Measurements from ENCODE around the gene FER1L5.

Gene FER1L5

DNA sequence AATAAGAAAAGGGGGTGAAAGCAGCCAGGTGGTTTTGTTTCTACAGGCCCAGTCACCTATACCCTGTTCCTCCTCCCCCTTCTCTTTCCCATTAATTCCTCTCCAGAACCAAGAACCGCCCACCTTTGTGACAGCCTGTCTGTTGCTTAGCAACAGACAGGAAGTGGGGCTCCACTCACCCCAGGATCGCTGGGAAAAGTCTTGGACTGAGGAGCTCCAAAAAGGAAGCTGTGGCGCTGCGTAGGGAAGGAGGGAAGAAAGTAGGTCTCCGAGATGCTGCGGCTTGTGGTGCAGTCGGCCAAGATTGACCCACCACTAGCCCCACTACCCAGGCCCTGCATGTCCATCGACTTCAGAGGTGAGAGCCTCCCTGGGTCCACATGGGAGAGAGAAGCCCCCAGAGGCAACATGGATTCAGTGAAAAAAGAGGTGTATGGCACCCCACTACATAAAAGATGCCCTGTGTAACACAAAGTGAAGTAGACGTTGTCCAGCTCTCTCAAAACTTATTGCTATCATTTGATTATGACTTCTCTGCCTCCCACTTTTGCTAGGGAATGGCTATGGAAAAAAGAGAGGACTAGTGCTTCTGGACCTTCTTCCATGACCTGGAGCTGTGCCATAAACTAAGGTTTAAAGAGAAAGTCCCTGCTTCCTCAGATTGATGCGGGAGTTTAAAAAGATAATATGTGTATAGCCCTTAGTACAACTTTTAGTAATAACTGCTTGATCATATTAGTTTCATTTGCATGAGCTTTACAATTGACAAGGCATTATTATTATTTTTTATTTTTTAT is at the start of gene FER1L5:
Gene FER1L5 (plus strand): TSS at position 201 of the 797 bp plus-strand sequence. CDS start 73 bp downstream, at position 274.
- no peak for DNase-seq (ENCODE audit: extremely low read depth in 1 of 2, low read depth in 1 of 2)

GRCh38 chr2:96594282-96594681 is 48.3 kb upstream of the FER1L5 start:
- no peak for DNase-seq (ENCODE audit: extremely low read depth in 1 of 2, low read depth in 1 of 2)

- no peak for DNase-seq (ENCODE audit: extremely low read depth in 1 of 2, low read depth in 1 of 2)
Measured at GRCh38 chr2:96594691-96595152, 47.8 kb upstream of the FER1L5 start.

GRCh38 chr2:96596596-96596995 is 46.0 kb upstream of the FER1L5 start:
- DNase-seq (ENCODE audit: extremely low read depth in 1 of 2, low read depth in 1 of 2), result no peak

DNA sequence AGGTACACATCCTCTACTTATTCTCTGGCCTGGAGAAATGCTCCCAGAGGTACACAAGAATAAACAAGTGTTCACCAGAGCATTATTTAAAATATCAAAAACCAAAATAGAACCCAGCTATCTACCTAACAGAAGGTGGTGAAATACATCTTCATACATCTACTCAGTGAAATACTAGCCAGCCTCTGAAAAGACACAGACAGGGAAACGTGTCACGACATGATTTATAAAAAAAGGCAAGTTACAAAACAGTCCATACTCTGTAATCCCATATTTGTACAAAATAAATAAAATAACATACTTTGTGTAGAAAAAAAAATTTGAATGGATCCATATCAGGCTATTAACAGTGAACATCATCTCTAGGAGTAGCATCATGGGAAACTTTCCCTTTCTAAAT is 42.6 kb upstream of the FER1L5 start:
- no peak for DNase-seq (ENCODE audit: extremely low read depth in 1 of 2, low read depth in 1 of 2)

DNA sequence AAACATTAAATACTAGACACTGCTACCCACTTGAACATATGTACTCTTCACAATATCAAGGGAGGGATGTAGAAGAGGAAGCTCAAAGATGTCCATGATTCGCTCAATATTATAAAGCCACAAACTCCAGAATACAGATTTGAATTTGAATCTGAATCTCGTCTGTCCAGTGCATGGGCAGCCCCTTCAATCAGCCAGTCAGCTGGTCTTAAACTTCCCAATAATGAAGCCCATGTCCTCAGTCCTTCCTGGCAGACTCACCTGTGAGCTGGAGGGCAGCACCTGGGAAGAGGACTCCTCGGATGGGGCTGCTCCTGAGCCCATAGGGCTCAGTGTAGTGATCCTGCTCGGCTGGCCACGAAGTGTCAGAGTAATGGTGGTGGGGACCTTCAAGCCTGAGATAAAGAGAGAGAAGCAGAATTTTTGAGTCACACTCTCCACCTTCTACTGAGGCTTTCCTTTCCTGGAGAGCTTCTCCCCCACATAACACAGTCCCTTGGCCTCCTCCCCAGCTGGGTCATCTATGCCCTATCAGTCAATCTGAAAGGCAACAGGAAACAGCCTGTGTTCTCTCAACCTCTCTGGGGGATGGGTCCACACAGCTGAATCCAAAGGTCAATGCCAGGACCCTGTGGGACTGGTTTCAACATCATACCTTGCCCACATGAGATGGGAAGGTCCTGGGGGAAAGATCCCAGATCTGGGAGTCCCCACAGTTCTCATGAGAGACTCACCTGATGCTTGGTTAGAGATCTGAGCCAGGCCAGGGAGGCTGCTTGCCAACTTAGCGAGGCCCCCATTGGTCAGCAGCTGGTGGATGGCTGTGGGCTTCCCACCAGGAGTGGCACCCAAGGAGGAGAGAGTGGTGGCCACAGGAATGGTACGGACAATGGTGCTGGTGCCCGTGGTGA is 40.9 kb upstream of the FER1L5 start:
- DNase-seq (ENCODE audit: extremely low read depth in 1 of 2, low read depth in 1 of 2), result no peak

DNA sequence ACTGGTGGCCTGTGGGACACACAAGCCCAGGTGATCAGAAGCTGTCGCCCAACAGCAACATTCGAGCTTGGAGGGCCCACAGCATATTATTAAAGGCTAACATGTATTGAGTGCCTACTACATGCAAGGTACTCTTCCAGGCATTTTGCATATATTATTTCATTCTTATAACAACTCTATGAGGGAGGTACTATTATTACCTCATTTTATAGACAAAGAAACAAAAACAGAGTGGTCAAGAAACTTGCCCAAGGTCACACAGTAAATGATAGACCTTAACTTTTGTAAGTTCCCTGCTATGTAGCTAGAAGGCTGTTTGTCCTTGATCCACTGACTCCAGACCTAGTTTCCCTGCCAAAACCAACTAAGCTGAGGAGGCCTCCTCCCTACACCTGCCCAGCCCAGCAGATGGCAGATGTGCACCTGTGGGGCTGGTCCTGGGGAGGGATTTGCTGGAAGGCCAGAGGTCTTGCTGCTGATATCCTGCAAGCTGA is 40.2 kb upstream of the FER1L5 start:
- DNase-seq (ENCODE audit: extremely low read depth in 1 of 2, low read depth in 1 of 2), result no peak

DNA sequence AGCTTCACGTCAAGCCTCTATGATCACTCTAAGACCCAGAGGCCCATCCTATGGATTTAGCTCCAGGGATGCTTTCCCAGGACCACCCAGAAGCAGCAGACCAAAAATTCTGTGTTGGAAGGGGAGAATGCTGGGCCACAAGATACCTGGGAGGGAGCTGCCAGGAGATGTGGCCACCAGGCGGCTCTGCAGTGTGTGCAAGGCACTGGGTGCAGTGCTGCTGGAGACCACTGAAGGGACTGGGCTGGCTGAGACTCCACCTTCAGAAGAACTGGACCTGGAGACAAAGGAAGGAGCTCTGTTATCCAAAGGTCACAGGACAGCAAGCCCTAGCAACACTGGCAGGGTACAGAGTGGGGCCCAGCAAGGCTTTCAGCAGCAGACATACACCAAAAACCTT is 38.5 kb upstream of the FER1L5 start:
- DNase-seq (ENCODE audit: extremely low read depth in 1 of 2, low read depth in 1 of 2), result no peak

DNA sequence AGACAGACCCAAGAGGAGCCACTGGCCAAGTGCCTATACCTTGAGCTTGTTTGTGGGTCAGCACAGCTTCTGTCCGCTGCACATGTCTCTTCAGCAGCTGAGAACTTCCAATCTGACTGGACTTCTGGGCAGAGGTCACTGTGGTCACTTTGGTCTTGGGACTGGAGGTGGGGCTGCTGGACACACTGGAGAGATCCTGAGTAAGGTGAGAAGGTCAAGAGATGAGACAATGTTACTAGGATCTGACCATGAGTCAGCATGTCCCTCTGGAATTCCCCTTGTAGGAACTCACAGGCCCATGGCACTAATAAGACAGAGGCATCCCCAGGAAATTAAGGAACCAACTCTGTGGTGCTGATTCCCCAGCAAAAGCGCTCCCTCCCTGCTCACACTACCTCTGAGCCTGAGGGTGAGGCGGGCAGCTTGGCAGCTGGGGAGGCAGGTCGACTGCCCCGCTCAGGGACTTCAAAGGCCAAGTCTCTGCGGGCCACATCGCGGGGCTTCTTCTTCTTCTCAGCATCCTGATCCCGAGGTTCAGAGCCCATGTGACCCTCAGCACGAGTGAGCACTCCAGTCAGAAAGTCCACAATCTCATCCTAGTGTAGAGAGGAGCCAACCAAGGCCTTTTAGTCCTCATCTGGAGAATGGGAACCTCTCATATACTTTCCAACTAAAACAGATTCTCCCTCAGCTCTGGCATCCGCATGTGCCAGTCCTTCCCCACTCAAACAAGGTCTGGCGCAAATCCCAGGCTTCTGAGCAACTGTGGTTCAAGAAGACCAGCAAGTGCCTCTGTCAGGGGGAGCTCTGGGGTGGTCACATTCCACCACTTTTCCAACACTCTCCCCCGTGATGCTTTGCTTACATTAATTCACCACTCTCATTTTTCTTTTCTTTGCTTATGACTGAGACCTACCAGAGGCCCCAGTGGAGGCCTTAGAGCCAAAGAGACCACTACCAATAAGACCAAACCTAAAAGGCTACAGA is 33.8 kb upstream of the FER1L5 start:
- no peak for DNase-seq (ENCODE audit: extremely low read depth in 1 of 2, low read depth in 1 of 2)

- DNase-seq (ENCODE audit: extremely low read depth in 1 of 2, low read depth in 1 of 2), result no peak
Measured at GRCh38 chr2:96616128-96616527, 26.4 kb upstream of the FER1L5 start.

DNA sequence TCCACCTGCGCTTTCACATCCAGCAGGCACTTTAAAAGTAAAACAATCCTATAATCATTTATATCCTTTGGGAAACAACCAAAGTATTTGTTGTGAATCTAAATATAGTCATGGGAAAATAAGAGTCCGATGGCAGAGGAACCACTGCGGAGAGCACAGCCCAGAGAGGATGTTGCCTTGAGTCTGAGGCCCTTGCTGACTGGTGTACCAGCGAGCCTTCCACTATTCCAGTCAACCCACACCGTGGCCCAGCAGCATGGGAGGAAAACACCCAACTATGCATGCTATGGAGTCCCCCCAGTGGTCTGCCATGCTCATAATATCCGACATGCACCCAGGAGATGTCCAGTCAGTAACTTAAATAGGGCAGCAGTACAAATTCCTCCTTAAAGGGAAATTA is 26.0 kb upstream of the FER1L5 start:
- no peak for DNase-seq (ENCODE audit: extremely low read depth in 1 of 2, low read depth in 1 of 2)

DNA sequence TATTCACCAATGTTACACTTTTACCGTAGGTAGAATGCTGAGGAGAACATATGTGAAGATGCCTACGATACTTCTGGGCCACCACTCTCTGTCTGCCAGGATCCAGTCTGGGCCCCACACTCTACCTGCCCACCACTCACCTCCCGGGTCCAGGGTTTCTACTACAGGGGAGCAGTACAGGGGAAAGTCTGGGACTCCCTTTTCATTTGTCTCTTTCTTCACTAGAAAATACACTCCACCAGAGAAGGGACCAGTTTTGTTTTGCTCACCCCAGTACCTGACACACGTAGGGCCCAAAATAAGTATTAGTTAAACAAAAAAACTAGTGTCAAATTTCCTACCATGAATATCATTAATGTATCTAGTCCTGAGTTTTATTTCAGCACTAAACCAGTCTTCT is 25.6 kb upstream of the FER1L5 start:
- no peak for DNase-seq (ENCODE audit: extremely low read depth in 1 of 2, low read depth in 1 of 2)

DNA sequence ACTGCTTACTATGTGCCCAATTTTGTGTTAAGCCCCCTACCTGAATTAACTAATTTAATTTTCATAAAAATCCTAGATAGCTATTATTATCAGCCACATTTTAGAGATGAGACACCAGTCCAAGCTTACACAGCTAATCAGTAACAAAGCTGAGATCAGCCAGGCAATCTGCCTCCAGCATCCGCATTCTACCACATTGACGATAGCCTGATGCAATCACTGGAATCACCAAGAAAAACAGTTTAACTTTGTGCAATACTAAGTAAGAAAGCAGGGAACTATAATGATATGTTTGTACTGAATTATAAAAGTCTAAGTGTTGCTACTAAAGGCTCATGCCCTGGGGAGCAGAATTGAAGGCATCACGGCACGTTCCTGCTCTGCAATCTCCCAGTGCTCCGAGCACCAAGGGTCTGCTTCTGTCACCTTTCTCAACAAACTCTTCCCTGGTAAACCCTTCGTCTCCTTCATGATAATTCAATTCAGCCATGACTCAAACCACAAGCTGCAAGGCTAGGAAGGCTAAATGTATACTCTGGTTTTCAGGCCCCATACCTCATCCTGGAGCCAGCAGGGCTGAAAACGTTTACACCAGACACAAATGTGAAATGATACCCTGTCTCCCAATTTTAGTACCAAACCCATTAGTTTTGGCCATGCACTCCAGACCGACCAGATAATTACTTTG is 23.8 kb upstream of the FER1L5 start:
- no peak for DNase-seq (ENCODE audit: extremely low read depth in 1 of 2, low read depth in 1 of 2)

DNA sequence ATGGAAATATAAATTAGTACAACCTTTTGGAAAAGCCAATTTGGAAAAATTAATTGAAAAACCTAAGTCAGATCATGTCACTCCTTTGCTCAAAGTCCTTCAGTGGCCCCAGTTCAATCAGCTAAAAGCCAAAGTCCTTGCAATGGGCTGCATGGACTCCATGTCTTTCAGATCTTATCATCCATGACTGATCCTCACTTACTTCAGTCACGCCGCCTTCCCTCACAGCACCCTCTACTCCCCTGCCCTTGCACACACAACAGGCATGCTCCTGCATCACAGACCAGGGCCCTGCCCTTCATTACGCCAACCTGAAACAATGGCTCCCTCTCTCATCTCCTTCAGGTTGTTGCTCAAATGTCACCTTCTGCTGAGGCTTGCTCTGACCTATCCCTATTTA is 20.0 kb upstream of the FER1L5 start:
- no peak for DNase-seq (ENCODE audit: extremely low read depth in 1 of 2, low read depth in 1 of 2)

DNA sequence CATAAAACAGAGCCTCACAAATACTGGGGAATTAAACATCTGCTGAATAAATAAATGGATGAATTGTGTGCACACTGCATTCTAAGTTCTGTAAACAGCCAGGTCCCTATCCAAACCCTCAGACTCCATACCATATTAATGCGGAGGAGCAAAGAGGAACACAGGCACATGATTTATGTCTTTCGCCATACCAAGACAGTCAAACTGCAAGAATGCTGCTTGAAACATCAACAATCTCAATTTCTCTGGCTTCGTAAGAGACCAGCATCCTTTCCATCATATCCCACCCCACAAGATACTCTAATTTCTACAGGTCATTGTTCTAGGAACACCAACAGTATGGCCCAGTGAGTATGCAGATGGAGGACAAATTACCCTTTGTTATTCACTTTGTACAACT is 19.4 kb upstream of the FER1L5 start:
- no peak for DNase-seq (ENCODE audit: extremely low read depth in 1 of 2, low read depth in 1 of 2)

- DNase-seq (ENCODE audit: extremely low read depth in 1 of 2, low read depth in 1 of 2), result no peak
Measured at GRCh38 chr2:96625571-96626552, 16.7 kb upstream of the FER1L5 start.

DNA sequence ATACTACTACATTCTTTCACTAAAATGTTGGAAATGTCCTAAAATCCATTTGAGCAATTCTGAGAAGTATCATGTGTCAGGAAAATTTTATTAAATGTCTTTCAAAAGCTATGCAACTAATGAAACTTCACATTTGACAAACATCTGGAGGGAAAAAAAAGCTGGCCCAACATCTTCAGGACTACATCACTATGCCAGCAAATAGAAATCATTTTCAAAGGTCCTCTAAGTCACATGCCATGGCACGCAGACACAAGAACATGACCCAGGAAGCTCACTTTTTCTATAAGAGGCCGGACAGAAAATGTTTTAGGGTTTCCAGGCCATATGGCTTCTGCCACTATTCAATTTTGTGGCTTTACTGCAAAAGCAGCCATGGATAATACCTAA is 16.0 kb upstream of the FER1L5 start:
- DNase-seq (ENCODE audit: extremely low read depth in 1 of 2, low read depth in 1 of 2), result no peak

DNA sequence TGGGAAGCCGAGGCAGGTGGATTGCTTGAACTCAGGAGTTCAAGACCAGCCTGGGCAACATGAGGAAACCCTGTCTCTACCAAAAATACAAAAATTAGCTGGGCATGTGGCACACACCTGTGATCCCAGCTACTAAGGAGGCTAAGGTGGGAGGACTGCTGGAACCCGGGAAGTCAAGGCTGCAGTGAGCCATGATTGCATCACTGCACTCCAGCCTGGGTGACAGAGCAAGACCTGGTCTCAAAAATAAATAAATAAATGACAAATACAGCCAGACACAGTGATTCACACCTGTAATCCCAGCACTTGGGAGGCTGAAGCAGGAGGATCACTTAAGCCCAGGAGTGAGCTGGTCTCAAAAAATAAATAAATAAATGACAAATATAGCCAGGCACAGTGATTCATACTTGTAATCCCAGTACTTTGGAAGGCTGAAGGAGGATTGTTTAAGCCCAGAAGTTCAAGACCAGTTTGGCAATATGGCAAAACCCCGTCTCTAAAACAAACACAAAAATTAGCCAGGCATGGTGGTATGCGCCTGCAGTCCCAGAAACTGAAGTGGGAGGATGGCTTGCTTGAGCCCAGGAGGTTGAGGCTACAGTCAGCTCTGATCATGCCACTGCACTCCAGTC is 10.6 kb upstream of the FER1L5 start:
- no peak for DNase-seq (ENCODE audit: extremely low read depth in 1 of 2, low read depth in 1 of 2)
